Activated CD4-positive, alpha-beta T cell treated with anti-CD3 and anti-CD28 coated beads, Interleukin-2, Interleukin-6, amounts not matched to agents 100 ng/mL and 50 ng/mL, durations not matched to agents 16 hours and 8 hours (primary cell): ENCODE results near the gene STING1.
"Not testable (repeated sequence)": the region's sequence is repeated elsewhere in the genome, so short reads cannot be mapped to it uniquely, and the experiment has no call there.

Experiments used
- DNase-seq: peaks from one replicate; pipeline ENCODE4 v3.0.0-alpha.2; 2020

The STING1 gene

DNA sequence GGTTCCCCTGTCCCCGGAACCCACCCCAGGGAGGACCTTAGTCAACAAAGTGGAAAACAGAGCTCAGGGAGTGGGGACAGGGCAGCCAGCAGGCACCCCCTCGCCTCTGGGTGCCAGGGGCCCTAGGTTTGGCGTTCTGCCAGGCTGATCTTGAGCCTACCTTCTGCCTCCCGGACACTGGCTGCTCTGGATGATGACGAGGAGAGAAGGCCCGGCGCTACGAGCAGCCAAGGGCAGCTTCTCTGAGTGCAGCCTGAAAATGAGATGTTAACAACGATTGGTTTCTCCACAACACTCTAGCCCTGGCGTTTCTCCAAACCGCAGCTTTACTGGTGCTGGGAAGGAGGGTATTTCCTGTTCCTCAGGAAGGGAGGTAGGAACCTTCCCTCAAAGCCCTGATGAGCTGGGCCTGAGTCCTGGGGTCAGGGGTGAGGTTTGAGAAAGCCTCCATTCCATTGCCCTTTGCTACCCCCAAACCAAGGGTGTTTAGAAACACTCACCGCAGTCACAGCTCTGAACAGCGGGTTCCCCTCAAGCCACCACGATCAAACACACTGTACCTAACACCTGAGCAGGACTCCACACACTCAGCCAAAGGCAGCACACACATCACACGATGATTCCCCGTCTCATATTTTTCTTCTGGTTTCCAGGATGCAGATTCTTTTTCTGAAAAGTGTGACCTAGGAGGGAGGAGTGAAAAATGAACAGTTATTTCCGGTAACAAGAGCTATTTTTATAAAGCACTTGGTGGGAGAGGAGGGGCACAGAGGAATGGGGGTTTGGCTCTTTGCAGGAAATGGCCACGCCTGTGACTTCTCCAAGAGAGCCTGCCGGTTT lies at the start of gene STING1:
STING1 (minus strand) TSS at position 709 of the 840 bp plus-strand sequence. CDS start 1,054 bp downstream, outside the sequence.
- peak; percentile 75 for DNase-seq

GRCh38 chr5:139531772-139532169 lies 49.2 kb upstream of the STING1 start:
- no peak for DNase-seq

GRCh38 chr5:139530079-139530478 lies 47.5 kb upstream of the STING1 start:
- DNase-seq: not testable (repeated sequence)

DNA sequence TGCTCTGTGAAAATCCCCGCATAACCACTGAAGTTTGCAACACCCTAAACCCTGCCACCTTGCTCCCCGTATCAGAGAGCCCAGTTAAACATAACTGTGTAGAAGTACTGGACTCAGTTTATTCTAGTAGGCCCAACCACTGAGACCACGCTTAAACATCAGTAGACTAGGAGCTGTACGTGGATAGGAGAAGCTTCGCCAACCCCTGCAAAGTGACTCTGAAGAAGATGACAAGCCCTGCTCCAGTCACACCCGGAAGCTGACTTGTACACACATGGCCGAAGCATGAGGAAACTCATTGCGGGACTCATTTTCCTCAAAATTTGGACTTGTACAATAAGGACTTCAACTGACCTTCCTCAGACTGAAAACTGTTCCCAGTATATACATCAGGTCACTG lies 46.1 kb upstream of the STING1 start:
- not testable (repeated sequence) for DNase-seq

DNA sequence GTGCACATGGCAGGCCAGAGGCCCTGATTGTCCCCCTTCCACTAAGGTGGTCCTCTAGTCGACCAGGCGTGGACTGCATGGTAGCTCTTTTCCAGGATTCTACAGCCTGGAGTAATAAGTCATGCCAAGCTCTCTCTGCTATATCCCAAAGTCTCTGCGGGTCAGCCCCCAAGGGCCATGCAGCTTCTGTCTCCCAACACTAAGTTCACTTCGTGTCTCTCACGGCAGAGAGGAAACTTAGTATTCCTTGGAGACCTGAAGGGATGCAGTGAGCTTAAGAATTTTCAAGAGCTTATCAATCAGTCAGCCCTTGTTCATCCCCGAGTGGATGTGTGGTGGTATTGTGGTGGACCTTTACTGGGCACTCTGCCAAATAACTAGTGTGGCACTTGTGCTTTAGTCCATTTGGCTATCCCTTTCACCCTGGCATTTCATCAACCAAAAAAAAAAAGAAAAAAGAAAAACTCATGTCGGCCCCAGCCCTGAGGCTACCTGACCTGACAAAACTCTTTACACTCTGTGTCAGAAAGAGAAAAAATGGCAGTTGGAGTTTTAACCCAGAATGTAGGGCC lies 45.4 kb upstream of the STING1 start:
- DNase-seq: not testable (repeated sequence)

- DNase-seq: not testable (repeated sequence)
Observed at GRCh38 chr5:139527090-139527470, 44.5 kb upstream of the STING1 start.

- not testable (repeated sequence) for DNase-seq
Observed at GRCh38 chr5:139526309-139527089, 43.9 kb upstream of the STING1 start.

DNA sequence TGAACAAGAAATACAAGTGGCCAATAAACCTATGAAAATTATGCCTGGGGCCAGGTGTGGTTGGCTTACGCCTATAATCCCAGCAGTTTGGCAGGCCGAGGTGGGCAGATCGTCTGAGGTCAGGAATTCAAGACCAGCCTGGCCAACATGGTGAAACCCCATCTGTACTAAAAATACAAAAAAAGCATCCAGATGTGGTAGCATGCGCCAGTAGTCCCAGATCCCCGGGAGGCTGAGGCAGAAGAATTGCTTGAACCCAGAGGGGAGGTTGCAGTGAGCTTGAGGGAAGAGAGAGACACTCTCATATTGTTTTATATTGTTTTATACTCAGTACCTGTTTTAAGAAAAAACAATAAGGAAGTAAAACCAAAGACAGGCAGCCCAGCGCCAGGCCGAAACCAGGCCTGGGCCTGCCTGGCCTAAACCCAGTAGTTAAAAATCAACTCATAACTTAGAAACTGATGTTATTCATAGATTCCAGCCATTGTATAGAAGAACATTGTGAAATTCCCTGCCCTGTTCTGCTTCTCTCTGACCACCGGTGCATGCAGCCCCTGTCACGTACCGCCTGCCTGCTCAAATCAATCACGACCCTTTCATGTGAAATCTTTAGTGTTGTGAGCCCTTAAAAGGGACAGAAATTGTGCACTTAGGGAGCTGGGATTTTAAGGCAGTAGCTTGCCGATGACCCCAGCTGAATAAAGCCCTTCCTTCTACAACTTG lies 43.2 kb upstream of the STING1 start:
- not testable (repeated sequence) for DNase-seq

- no peak for DNase-seq
Observed at GRCh38 chr5:139524940-139525585, 42.5 kb upstream of the STING1 start.

- no peak for DNase-seq
Observed at GRCh38 chr5:139524446-139524845, 41.9 kb upstream of the STING1 start.

DNA sequence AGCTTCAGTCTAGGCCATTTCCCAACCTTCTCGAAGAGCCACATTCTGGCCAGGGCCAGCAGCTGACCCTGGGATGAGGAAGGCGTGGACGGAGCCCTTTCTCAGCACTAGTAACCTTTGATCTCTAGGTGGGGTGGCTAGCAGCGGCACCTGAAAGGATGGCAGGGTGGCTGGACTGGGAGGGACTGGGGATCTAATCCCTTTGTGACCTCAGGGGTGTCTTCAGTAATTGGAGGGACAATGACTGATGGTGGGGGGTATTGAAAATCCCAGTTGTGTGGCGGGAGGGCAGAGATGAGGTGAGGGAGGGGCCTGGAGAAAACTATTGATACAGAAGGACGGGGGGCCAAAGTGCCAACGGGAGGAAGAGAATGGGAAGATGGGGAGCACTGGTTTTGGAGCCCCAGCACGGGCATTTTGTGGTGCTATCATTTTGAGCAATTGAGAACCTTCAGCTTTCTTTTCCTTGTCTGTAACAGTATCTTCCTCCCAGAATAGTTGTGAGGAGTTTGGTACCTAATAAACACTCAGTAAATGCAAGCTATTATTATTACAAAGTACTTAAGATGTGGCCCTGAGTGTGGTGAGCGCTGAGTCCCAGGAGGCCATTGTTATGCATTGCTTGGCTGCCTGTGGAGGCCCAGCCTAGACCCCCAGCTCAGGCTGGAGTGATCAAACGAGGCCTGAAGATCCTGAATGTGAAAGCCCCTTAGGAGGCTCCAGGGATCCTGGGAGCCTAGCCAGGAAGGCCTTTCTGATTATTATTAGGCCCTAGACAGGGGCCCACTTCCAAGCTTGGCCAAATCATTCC lies 41.3 kb upstream of the STING1 start:
- DNase-seq: no peak

- DNase-seq: peak; percentile 95
Observed at GRCh38 chr5:139517683-139518564, 35.4 kb upstream of the STING1 start.

- DNase-seq: peak; percentile 67
Observed at GRCh38 chr5:139514486-139514856, 31.9 kb upstream of the STING1 start.

GRCh38 chr5:139513852-139514485 lies 31.4 kb upstream of the STING1 start:
- DNase-seq: no peak

- peak; percentile 88 for DNase-seq
Observed at GRCh38 chr5:139513434-139513833, 30.9 kb upstream of the STING1 start.

DNA sequence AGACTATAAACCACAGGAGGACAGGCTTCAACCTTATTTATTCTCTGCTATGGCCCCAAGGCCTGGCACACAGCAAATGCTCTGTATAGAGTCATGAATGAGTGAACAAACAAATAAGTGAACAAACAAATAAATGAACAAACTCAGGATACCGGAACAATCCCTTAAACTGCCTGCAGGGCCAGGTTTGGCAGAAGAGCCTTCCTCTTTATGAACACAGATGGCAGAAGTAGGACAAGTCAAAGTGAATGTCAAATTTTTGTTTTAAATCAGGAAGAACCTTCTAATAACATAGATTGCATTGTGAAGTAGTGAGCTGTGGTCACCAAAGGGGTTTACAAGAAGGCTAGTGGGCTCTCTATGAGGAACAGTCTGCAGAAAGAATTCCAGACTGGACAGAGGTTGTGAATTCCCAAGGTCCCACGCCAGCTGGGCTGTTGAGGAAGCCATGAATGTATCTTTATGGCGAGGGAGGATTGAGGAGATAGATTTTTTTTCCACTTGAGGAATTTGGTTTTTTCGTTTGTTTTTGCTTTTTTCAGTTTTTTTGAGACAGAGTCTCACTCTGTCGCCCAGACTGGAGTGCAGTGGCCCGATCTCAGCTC lies 30.3 kb upstream of the STING1 start:
- DNase-seq: no peak

GRCh38 chr5:139504722-139505121 lies 22.2 kb upstream of the STING1 start:
- not testable (repeated sequence) for DNase-seq

DNA sequence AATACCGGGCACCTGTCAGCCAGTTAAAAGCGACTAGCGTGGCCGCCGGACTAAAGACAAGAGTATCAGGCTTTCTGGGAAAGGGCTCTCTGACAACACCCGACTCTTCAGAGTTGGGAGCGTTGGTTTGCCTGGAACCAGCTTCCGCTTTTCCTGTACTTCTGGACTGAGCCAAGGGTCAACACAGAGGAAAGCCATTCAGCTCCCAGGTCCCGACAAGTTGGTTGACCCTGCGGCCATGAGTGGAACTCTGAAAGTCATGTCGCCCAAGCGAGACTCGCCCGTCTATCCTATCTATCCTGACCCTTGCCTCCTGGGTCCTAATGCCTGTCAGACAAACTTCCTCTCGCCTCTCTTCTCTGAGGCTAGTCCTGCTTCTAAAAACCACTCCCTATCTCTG lies 21.3 kb upstream of the STING1 start:
- DNase-seq: not testable (repeated sequence)

DNA sequence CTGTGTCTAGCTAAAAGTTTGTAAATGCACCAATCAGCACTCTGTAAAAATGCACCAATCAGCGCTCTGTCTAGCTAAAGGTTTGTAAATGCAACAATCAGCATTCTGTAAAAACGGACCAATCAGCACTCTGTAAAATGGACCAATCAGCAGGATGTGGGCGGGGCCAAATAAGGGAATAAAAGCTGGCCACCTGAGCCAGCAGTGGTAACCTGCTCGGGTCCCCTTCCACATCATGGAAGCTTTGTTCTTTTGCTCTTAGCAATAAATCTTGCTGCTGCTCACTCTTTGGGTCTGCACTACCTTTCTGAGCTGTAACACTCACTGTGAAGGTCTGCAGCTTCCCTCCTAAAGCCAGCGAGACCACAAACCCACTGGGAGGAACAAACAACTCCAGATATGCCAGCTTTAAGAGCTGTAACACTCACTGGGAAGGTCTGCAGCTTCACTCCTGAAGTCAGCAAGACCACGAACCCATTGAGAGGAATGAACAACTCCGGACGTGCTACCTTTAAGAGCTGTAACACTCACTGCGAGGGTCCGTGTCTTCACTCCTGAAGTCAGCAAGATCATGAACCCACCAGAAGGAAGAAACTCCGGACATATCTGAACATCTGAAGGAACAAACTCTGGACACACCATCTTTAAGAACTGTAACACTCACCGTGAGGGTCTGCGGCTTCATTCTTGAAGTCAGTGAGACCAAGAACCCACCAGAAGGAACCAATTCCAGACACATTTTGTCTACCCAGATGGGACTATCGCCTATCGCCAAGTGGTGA lies 20.7 kb upstream of the STING1 start:
- not testable (repeated sequence) for DNase-seq
